Ovary (tissue), 9 donors: ENCODE results near the gene PIRT. TPM values are rescaled to one million over a fixed set of nuclear protein-coding genes. Genes with fewer than 3 reads are reported as not detected.

Source experiments
- DNase-seq, 5 donors: peaks; one replicate each; pipeline ENCODE4 v3.0.0-alpha.2; 2019 to 2020
- H3K27ac ChIP-seq, 2 donors: fragments of 200-600 bp; one replicate each; pipeline versions ENCODE4 v1.5.1 to v1.8.0; 2019 to 2022
- H3K27me3 ChIP-seq: fragments of 200-600 bp; one replicate; pipeline ENCODE4 v1.8.0; 2022
- H3K36me3 ChIP-seq: fragments of 200-600 bp; sonication (generic); one replicate; pipeline ENCODE4 v1.5.1; 2019
- H3K4me1 ChIP-seq: one replicate; pipeline ENCODE4 v1.8.1; 2013; ENCODE audit warnings: mild to moderate bottlenecking, moderate library complexity; ENCODE audit not compliant: insufficient read depth
- H3K4me3 ChIP-seq: fragments of 200-600 bp; sonication (generic); one replicate; pipeline ENCODE4 v1.5.1; 2017
- H3K9me3 ChIP-seq, 2 donors: fragments of 200-600 bp in 1 of 2; sonication (generic) in 1 of 2; one replicate each; pipeline versions ENCODE4 v1.5.1 to v1.8.1; 2013 to 2019; ENCODE audit warnings: mild to moderate bottlenecking in 1 of 2, moderate library complexity in 1 of 2
- EP300 ChIP-seq: sonication (generic); formaldehyde crosslinking; IDR thresholded peaks from one replicate; pipeline ENCODE4 v1.6.1; 2017; ENCODE audit warnings: antibody characterized with exemption
- POLR2A ChIP-seq: fragments of 450-650 bp; IDR thresholded peaks from one replicate; pipeline ENCODE4 v1.6.1; 2017; ENCODE audit warnings: antibody characterized with exemption, mild to moderate bottlenecking, moderate library complexity
- WGBS, 3 donors: extraction: QIAGEN DNeasy Blood & Tissue Kit in 1 of 3; methylation state at CpG; one replicate each; pipeline versions ENCODE4 v1.1.5 to v1.1.7; 2013 to 2017; 5-methylcytosine and 5-hydroxymethylcytosine counted together
- intact Hi-C, 4 donors: fragments of 100-400 bp; cut with DNase I; formaldehyde crosslinking; loops; one replicate each; pipeline versions ENCODE4 v1.11.0 to v1.15.1; 2022 to 2023
- polyA plus RNA-seq, 2 donors: library from polyadenylated mRNA; stranded (reverse); fragments of 200-250 nt in 1 of 2; fragments of 350-450 nt in 1 of 2; fragmentation: Illumina TruSeq in 1 of 2; extraction: RNeasy Lipid Tissue Mini Kit (QIAGEN cat#74804) in 1 of 2; gene quantifications; one replicate each; pipeline ENCODE4 v1.2.3, GENCODE V29; 2013 to 2014
- total RNA-seq, 7 donors: library from RNA; depleted of rRNA in 2 of 7; stranded (reverse); fragments of >200 nt in 2 of 7; fragmentation: NEBNext Ultra II Directional in 3 of 7; extraction: Animal tissue kit (Norgen Biotek cat#: 25700) in 3 of 7; gene quantifications; one replicate each; pipeline versions ENCODE4 v1.1.0 to v1.2.4, GENCODE V29; 2016 to 2023
- TF ChIP-seq, protein P1 (sequence below), 3 donors: fragments of 450-650 bp in 2 of 3; fragments of 200-600 bp in 1 of 3; IDR thresholded peaks; one replicate each; pipeline versions ENCODE4 v1.5.1 to v1.8.0; 2016 to 2022; ENCODE audit warnings: antibody characterized with exemption in 3 of 3, mild to moderate bottlenecking in 1 of 3
- donor health status: DM: no; HTN: no; CAD: no; lungs with moderate emphysema.
- donor health status: DM: no; HTN: no; CAD: no.
- donor health status: Bipolar disorder and iron deficiency.
- donor health status: DM: yes; HTN: yes; CAD: no.
- donor health status: DM: no; HTN: no; CAD: no.
- donor health status: DM: yes; HTN: yes; CAD: no.

PIRT gene
- total and polyA plus RNA-seq, 9 donors: not detected

DNA sequence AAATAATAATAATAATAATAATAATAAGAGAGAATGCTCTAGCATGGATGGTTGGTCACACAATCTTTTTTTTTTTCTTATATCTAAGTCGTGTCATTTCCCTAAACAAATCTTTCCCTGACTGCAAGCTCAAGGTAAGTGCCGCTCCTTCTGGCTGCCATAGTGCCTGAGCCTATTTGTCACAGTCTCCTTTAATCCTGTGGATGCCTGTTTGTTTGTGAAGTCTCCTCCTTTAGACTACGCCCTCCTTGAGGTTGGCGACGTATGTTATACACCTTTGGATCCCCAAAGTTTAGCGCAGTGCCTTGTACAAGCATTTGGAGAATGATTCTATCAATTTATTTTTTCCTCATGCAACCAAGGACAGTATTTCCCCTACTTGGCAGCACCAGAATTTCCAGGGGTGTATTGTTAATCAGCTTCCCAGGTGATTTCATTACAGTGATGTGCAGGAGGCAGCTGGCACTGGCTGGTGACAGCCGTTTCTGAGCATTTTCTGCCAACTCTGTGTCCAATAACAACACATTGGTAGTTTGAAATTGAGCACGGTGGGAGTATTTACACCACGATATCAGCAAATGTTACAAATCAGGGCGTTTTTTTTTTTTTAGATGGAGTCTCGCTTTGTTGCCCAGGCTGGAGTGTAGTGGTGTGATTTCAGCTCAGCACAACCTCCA lies 60.6 kb downstream of the PIRT start:
- no peaks in the 10 kb centered on the region for H3K36me3 ChIP-seq
- WGBS, 3 donors: 82 to 89% (median 88%) methylated on average over 11 of the region's 11 CpGs

DNA sequence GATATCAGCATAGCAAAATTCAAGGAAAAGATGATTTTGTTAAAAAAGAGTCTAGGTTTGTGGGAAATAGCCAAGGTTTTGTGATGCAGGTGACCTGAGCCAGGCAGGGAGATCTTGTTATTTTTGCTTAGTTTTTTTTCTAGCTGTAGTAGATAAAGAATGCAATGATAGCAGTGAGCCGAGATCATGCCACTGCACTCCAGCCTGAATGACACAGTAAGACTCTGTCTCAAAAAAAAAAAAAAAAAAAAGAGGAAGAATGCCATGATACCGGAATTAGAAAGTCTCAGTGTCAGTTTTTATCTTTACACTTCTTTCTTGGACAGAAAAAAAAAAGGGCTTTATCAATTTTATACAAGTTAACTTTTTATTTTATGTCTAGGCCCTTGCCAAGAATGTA lies 61.5 kb downstream of the PIRT start:
- 55 to 72% (median 60%) methylated on average over 2 of the region's 2 CpGs for WGBS, 3 donors
- TF ChIP-seq POLR2A (no peak), EP300 (no peak)
- TF ChIP-seq, protein P1, sequence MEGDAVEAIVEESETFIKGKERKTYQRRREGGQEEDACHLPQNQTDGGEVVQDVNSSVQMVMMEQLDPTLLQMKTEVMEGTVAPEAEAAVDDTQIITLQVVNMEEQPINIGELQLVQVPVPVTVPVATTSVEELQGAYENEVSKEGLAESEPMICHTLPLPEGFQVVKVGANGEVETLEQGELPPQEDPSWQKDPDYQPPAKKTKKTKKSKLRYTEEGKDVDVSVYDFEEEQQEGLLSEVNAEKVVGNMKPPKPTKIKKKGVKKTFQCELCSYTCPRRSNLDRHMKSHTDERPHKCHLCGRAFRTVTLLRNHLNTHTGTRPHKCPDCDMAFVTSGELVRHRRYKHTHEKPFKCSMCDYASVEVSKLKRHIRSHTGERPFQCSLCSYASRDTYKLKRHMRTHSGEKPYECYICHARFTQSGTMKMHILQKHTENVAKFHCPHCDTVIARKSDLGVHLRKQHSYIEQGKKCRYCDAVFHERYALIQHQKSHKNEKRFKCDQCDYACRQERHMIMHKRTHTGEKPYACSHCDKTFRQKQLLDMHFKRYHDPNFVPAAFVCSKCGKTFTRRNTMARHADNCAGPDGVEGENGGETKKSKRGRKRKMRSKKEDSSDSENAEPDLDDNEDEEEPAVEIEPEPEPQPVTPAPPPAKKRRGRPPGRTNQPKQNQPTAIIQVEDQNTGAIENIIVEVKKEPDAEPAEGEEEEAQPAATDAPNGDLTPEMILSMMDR (IDR thresholded peaks at IDR 0.05): no peak

More for the DNA sequence above, 60.6 kb downstream of the PIRT start:
- Histone ChIP-seq H3K27ac (no peak overlapping the region), H3K9me3 (no peaks in the 10 kb centered on the region), H3K27me3 (no peaks in the 10 kb centered on the region), H3K4me3 (no peak overlapping the region), H3K4me1 (no peaks in the 10 kb centered on the region)
- no peak for DNase-seq
- intact Hi-C loops: no loop called here
- TF ChIP-seq EP300 (no peak), POLR2A (no peak)
- TF ChIP-seq, protein P1 (IDR thresholded peaks at IDR 0.05): no peak

DNA sequence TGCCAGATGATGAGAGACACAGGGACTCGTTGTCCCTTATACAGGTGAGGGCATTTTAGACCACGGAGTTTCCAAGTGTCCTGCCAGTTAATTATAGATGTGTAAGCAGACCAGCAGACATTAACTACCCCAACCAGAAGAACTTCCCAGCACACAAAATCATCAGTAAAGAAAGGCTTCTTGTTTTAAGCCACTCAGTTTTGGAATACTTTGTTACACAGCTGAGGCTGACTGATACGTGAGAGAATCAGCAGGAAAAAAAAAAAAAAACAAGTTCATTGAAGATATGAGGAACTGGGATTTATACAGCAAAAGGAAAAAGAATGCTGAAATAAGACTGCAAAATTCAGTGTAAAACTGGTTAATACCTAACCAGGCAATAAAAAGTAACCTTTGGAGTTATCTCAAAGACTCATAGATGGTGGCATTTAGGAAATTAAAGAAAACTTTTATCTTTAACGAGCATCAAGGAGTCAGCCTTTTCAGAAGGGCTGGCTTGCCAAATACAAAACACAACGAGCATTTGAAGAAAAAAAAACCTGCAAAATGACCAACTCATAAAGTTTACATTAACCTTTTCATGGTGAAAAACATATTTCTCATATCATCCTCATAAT lies 62.0 kb downstream of the PIRT start:
- no peaks in the 10 kb centered on the region for H3K36me3 ChIP-seq
- DNase-seq: no peak
- no peaks in the 10 kb centered on the region for H3K27me3 ChIP-seq
- H3K27ac ChIP-seq: no peak overlapping the region
- WGBS, 3 donors: 65 to 76% (median 72%) methylated on average over 5 of the region's 5 CpGs
- no peaks in the 10 kb centered on the region for H3K9me3 ChIP-seq
- TF ChIP-seq POLR2A: no peak
- TF ChIP-seq, protein P1 (IDR thresholded peaks at IDR 0.05): no peak
- TF ChIP-seq EP300: no peak
- H3K4me1 ChIP-seq: no peaks in the 10 kb centered on the region
- H3K4me3 ChIP-seq: no peak overlapping the region
- intact Hi-C loops: no loop called here

More for the DNA sequence above, 61.5 kb downstream of the PIRT start:
- no peak overlapping the region for H3K27ac ChIP-seq
- no peak for DNase-seq
- H3K4me3 ChIP-seq: no peak overlapping the region
- no peaks in the 10 kb centered on the region for H3K27me3 ChIP-seq
- no peaks in the 10 kb centered on the region for H3K4me1 ChIP-seq
- H3K9me3 ChIP-seq: no peaks in the 10 kb centered on the region
- intact Hi-C loops: no loop called here
- no peaks in the 10 kb centered on the region for H3K36me3 ChIP-seq

DNA sequence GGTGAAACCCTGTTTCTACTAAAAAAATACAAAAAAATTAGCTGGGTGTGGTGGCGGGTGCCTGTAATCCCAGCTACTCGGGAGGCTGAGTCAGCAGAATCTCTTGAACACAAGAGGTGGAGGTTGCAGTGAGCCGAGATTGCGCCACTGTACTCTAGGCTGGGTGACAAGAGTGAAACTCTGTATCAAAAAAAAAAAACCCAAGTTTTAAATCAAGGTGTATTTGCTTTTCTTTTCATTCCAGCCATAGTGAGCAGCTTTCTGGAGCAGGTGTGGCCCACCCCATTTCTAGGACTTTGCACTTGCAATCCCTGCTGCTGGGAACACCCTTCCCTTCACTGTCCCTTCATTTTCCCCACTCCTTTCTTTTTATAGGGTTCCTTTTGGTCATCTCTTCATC lies 62.8 kb downstream of the PIRT start:
- intact Hi-C loops: no loop called here
- DNase-seq: no peak
- TF ChIP-seq POLR2A (no peak), EP300 (no peak)
- TF ChIP-seq, protein P1 (IDR thresholded peaks at IDR 0.05): no peak

More for the DNA sequence above, 62.8 kb downstream of the PIRT start:
- H3K9me3 ChIP-seq: no peaks in the 10 kb centered on the region
- no peak overlapping the region for H3K4me3 ChIP-seq
- WGBS, 3 donors: 93 to 97% (median 96%) methylated on average over 4 of the region's 4 CpGs
- no peaks in the 10 kb centered on the region for H3K36me3 ChIP-seq
- no peak overlapping the region for H3K27ac ChIP-seq
- no peaks in the 10 kb centered on the region for H3K4me1 ChIP-seq
- H3K27me3 ChIP-seq: no peaks in the 10 kb centered on the region
